Keratinocyte (primary cell): ENCODE measurements around the gene HINT2. TPM values are rescaled to one million over a fixed set of nuclear protein-coding genes. Genes with fewer than 3 reads are reported as not detected.

ENCODE experiments used
- DNase-seq: peaks from one replicate; pipeline ENCODE4 v3.0.0-alpha.2; 2011; ENCODE audit warnings: low read depth, missing footprints, low spot score
- FAIRE-seq: peaks from 2 replicates; lab custom pipeline; 2011; peaks lifted over from hg19 to GRCh38; lab: Jason Lieb, UNC
- H2AFZ ChIP-seq: 2 replicates; pipeline ENCODE4 v1.6.0; 2012; ENCODE audit warnings: low read length, control low read depth, inconsistent platforms; ENCODE audit not compliant: control insufficient read depth
- H3K27ac ChIP-seq: 2 replicates; pipeline ENCODE4 v1.5.1; 2011; ENCODE audit warnings: low read length; ENCODE audit not compliant: control insufficient read depth, insufficient read depth
- H3K27me3 ChIP-seq: 3 replicates; pipeline ENCODE4 v1.6.0; 2011; ENCODE audit warnings: low read length; ENCODE audit not compliant: control insufficient read depth, insufficient read depth; ENCODE audit errors: extremely low read depth
- H3K36me3 ChIP-seq, 2 experiments: 2 replicates in 1 of 2; 3 replicates in 1 of 2; pipeline ENCODE4 v1.5.1; 2011; ENCODE audit warnings: low read length in 2 of 2, mild to moderate bottlenecking in 1 of 2; ENCODE audit not compliant: control insufficient read depth in 2 of 2, insufficient read depth in 2 of 2; ENCODE audit errors: extremely low read depth in 1 of 2
- H3K4me1 ChIP-seq: 3 replicates; pipeline ENCODE4 v1.5.1; 2011; ENCODE audit warnings: low read length; ENCODE audit not compliant: control insufficient read depth, insufficient read depth; ENCODE audit errors: extremely low read depth
- H3K4me2 ChIP-seq: 3 replicates; pipeline ENCODE4 v1.6.0; 2011; ENCODE audit warnings: low read depth, low read length; ENCODE audit not compliant: control insufficient read depth, insufficient read depth; ENCODE audit errors: extremely low read depth
- H3K4me3 ChIP-seq, 3 experiments: fragments of 200-600 bp in 1 of 3; sonication (generic) in 1 of 3; 2 replicates in 2 of 3; 3 replicates in 1 of 3; pipeline ENCODE4 v1.5.1; 2011 to 2016; ENCODE audit warnings: low read length in 3 of 3, mild to moderate bottlenecking in 3 of 3, control low read depth in 2 of 3, inconsistent platforms in 1 of 3, low read depth in 1 of 3, mixed read lengths in 1 of 3, mixed run types in 1 of 3, moderate library complexity in 1 of 3; ENCODE audit not compliant: control insufficient read depth in 2 of 3, insufficient read depth in 2 of 3; ENCODE audit errors: extremely low read depth in 1 of 3
- H3K79me2 ChIP-seq: 2 replicates; pipeline ENCODE4 v1.6.0; 2012; ENCODE audit warnings: low read length; ENCODE audit not compliant: control insufficient read depth, insufficient read depth
- H3K9ac ChIP-seq: 3 replicates; pipeline ENCODE4 v1.6.0; 2011; ENCODE audit warnings: low read length; ENCODE audit not compliant: control insufficient read depth, insufficient read depth; ENCODE audit errors: extremely low read depth
- H3K9me1 ChIP-seq: 3 replicates; pipeline ENCODE4 v1.6.0; 2011; ENCODE audit warnings: low read length; ENCODE audit not compliant: control insufficient read depth, insufficient read depth; ENCODE audit errors: extremely low read depth
- H3K9me3 ChIP-seq: 2 replicates; pipeline ENCODE4 v1.5.1; 2012; ENCODE audit warnings: low read depth, low read length; ENCODE audit not compliant: control insufficient read depth
- H4K20me1 ChIP-seq: 3 replicates; pipeline ENCODE4 v1.6.0; 2011; ENCODE audit warnings: low read length; ENCODE audit not compliant: control insufficient read depth, insufficient read depth; ENCODE audit errors: extremely low read depth
- CTCF ChIP-seq, 3 experiments: IDR thresholded peaks in 1 of 3; conservative IDR thresholded peaks in 1 of 3; optimal IDR thresholded peaks in 1 of 3; 2 replicates in 2 of 3; 3 replicates in 1 of 3; pipeline versions ENCODE3 to v1.5.1; 2011; ENCODE audit warnings: low read length in 3 of 3, mild to moderate bottlenecking in 3 of 3, moderate library complexity in 2 of 3, control low read depth in 1 of 3, inconsistent platforms in 1 of 3; ENCODE audit not compliant: insufficient read depth in 2 of 3; ENCODE audit errors: extremely low read depth in 1 of 3
- EZH2 ChIP-seq: IDR thresholded peaks from one replicate; pipeline ENCODE4 v1.6.1; 2012; ENCODE audit warnings: inconsistent platforms, mild to moderate bottlenecking, low read length, moderate library complexity
- dilution Hi-C: fragments of 300-500 bp; cut with MboI; formaldehyde crosslinking; loops from one replicate; pipeline ENCODE4 v1.7.0; 2020; ENCODE audit warnings: low sequenced_read_pairs; ENCODE audit not compliant: extremely low pct_ligation_motif_present
- polyA plus RNA-seq, 5 experiments: library from polyadenylated mRNA; depleted of rRNA in 3 of 5; stranded (reverse) in 3 of 5; stranded (forward) in 1 of 5; unstranded in 1 of 5; fragments of >200 nt; gene quantifications; 1 replicate in 1 of 5; 2 replicates in 3 of 5; 3 replicates in 1 of 5; pipeline versions ENCODE4 v1.2.1 to v1.2.3, GENCODE V29; 2011 to 2012; ENCODE audit warnings: missing spikeins in 2 of 5, low read depth in 1 of 5, low replicate concordance in 1 of 5

Gene HINT2
- polyA plus RNA-seq, 1 donor (not counting 4 experiments of a cell fraction or from before 2014, with no cell fraction given): 16.6 TPM

- H3K4me2 ChIP-seq: no peak overlapping the region
- no peaks in the 10 kb centered on the region for H3K27me3 ChIP-seq
- H3K36me3 ChIP-seq: no peaks in the 10 kb centered on the region
- H3K9me3 ChIP-seq: no peaks in the 10 kb centered on the region
- H3K9ac ChIP-seq: no peak overlapping the region
- H3K79me2 ChIP-seq: no peaks in the 10 kb centered on the region
- H3K4me3 ChIP-seq: no peak overlapping the region
- no peak for DNase-seq
- no peak overlapping the region for H3K27ac ChIP-seq
- dilution Hi-C loops: no loop called here
- H4K20me1 ChIP-seq: no peaks in the 10 kb centered on the region
- peaks cover 2% of the 10 kb centered on the region for H3K9me1 ChIP-seq
- TF ChIP-seq CTCF (optimal IDR thresholded peaks at IDR 0.05 in 1 of 3, IDR thresholded peaks at IDR 0.05 in 1 of 3, conservative IDR thresholded peaks at IDR 0.05 in 1 of 3; ENCODE audit: extremely low read depth in 1 of 3, insufficient read depth in 2 of 3, low read length in 3 of 3) (no peak), EZH2 (no peak)
- FAIRE-seq: no peak
- no peak overlapping the region for H2AFZ ChIP-seq
- peaks cover 22% of the 10 kb centered on the region for H3K4me1 ChIP-seq
These were observed 26.2 kb upstream of the HINT2 start for GRCh38 chr9:35840881-35841644.

- TF ChIP-seq CTCF (optimal IDR thresholded peaks at IDR 0.05 in 1 of 3, IDR thresholded peaks at IDR 0.05 in 1 of 3, conservative IDR thresholded peaks at IDR 0.05 in 1 of 3; ENCODE audit: extremely low read depth in 1 of 3, insufficient read depth in 2 of 3, low read length in 3 of 3) (no peak), EZH2 (no peak)
- DNase-seq: no peak
- dilution Hi-C loops: no loop called here
- Histone ChIP-seq H3K4me1 (peaks cover 10% of the 10 kb centered on the region), H2AFZ (no peak overlapping the region), H3K4me2 (no peak overlapping the region), H3K9me1 (no peaks in the 10 kb centered on the region), H3K79me2 (no peaks in the 10 kb centered on the region), H3K36me3 (no peaks in the 10 kb centered on the region), H4K20me1 (no peaks in the 10 kb centered on the region), H3K9ac (no peak overlapping the region), H3K27me3 (no peaks in the 10 kb centered on the region), H3K4me3 (no peak overlapping the region), H3K9me3 (no peaks in the 10 kb centered on the region), H3K27ac (no peak overlapping the region)
- FAIRE-seq: no peak
These were observed 25.1 kb upstream of the HINT2 start for GRCh38 chr9:35839926-35840325.
